ENCODE measurements around the gene TMEM221.

Gene TMEM221

DNA sequence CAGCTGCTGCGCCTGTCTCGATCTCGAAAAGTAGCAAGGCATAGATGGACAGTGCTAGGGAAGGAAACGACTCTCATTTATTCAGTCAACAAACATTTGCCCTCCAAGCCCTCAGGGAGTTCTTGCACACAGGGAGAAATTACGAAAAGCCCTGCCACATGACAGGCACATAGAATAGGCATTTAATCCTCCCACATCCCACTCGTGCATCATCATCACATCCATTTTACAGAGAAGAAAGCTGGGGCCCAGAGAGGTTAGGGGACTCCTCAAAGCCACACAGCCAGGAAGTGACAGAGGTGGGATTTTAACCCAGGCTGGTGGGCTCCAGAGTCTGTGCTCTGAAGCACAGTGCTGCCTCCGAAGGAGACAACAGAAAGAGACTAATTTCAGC lies 11.6 kb downstream of the TMEM221 start:
- no peak for DNase-seq

DNA sequence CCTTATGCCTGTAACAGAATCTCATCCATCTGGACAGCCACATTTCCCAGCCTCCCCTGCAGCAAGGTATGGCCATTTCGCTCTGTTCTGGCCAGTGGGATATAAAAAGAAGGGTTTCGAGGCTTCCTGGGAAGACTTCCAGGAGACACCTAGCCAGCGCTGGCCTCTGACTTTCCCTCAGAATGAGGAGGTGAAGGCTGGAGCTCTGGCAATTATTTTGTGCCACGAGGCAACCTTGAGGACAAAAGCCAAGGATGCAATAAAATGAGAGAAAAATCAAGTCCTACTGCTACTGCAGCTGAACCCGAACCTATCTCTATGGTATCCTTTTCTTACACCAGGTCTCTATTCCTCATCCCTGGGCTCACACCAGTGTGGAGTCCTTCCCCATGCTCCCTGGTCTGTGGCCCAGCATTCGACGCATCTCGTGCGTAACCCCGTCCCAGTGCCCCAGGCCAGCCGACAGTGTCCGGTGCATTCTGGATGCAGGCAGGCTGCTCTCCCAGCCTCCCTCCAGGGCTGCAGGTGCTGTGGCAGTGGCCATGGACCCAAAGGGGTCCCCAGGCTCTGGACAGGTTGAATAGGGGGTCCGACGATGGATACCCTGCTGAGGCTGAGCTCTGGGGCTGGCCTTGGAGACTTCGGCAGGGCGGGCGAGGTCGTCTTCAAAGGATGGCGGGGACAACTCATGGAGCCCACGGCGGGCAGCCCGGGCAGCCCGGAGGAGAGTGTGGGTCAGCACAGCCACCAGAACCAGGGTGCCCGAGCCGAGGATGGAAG lies 12.2 kb downstream of the TMEM221 start:
- DNase-seq, result no peak

GRCh38 chr19:17435218-17435617 lies 13.2 kb downstream of the TMEM221 start:
- no peak for DNase-seq

DNA sequence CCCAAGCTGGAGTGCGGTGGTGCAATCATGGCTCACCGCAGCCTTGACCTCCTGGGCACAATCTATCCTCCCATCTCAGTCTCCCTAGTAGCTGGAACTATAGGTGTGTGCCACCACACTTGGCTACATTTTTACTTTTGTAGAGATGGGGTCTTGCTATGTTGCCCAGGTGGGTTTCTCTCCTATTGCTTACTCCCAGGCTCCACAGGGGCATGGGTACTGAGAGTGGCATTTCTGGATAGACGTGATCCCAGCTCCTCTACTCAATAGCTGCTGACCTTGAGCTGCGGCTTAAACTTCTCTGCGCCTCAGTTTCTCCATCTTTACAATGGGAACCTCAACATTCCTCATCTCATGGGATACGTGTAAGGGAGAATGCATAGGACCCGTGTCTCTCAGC lies 17.1 kb downstream of the TMEM221 start:
- no peak for DNase-seq

- no peak for DNase-seq
Measured at GRCh38 chr19:17429641-17430113, 18.8 kb downstream of the TMEM221 start.

GRCh38 chr19:17424743-17425365 lies 23.6 kb downstream of the TMEM221 start:
- DNase-seq, result no peak

GRCh38 chr19:17423429-17424208 lies 24.8 kb downstream of the TMEM221 start:
- DNase-seq, result no peak

- no peak for DNase-seq
Measured at GRCh38 chr19:17421942-17422341, 26.5 kb downstream of the TMEM221 start.

- DNase-seq, result no peak
Measured at GRCh38 chr19:17420475-17420924, 28.0 kb downstream of the TMEM221 start.

GRCh38 chr19:17419621-17420474 lies 28.6 kb downstream of the TMEM221 start, which contains the start of gene MVB12A:
TSS of gene MVB12A (plus strand) at chr19:17420047. CDS start at chr19:17420136, 89 bp downstream.
- peak; percentile 65 for DNase-seq

DNA sequence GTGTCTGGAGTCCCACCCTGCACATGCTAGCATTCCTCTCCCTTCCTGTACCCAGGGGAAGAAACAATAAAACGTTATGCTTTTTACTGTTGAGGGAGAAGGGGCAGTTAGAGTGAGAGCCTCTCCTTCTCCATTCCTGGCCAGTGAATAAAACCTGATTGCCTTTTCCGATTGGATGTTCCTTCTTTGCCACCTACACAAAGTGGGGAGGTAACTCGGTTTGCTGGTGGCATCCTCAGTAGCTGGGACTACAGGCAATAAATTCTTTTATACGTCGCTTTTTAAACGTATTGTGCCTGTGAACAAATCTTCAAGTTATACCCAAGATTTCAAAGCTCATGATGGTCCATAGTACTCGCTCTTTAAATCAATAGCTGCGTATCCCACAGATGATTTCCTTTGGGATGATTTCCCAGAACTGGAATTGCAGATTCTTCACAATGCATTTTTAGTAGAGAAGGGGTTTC lies 29.3 kb downstream of the TMEM221 start:
- DNase-seq, result no peak

GRCh38 chr19:17418710-17419109 lies 29.8 kb downstream of the TMEM221 start:
- DNase-seq, result no peak

DNA sequence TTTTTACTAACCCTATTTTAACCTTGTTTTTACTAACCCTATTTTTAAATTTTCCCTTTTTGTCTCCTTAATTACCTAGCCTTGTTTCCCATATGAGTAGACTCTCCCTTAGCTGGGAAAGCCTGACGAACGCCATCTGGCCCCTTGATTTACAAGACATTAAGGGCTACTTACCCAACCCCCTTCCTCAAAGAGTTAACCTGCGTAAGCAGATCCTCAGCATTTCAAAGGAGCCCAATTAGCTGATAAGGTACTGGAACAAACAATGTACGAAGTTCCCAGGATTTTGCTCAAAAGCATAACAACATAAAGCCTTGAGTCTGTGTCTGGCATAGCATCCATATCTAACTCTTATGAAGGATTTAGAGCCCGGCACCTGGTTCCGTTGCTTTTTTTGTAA lies 33.3 kb downstream of the TMEM221 start:
- no peak for DNase-seq

DNA sequence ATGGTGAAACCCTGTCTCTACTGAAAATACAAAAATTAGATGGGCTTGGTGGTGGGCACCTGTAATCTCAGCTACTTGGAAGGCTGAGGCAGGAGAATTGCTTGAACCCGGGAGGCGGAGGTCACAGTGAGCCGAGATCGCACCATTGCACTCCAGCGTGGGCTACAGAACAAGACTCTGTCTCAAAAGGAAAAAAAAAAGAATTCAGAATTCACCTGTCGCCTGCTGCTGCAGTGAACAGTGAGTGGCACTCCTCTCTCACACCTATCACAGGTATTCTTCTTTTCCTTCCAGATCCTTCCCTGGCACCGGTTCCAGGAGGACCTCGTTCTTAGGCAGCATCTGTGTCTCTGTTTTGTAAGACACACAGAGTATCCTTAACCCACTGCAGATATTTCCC lies 34.4 kb downstream of the TMEM221 start:
- DNase-seq, result no peak

- no peak for DNase-seq
Measured at GRCh38 chr19:17411801-17412200, 36.7 kb downstream of the TMEM221 start.

GRCh38 chr19:17409990-17410389 lies 38.5 kb downstream of the TMEM221 start:
- no peak for DNase-seq

GRCh38 chr19:17406887-17407196 lies 41.6 kb downstream of the TMEM221 start:
- DNase-seq, result no peak

DNA sequence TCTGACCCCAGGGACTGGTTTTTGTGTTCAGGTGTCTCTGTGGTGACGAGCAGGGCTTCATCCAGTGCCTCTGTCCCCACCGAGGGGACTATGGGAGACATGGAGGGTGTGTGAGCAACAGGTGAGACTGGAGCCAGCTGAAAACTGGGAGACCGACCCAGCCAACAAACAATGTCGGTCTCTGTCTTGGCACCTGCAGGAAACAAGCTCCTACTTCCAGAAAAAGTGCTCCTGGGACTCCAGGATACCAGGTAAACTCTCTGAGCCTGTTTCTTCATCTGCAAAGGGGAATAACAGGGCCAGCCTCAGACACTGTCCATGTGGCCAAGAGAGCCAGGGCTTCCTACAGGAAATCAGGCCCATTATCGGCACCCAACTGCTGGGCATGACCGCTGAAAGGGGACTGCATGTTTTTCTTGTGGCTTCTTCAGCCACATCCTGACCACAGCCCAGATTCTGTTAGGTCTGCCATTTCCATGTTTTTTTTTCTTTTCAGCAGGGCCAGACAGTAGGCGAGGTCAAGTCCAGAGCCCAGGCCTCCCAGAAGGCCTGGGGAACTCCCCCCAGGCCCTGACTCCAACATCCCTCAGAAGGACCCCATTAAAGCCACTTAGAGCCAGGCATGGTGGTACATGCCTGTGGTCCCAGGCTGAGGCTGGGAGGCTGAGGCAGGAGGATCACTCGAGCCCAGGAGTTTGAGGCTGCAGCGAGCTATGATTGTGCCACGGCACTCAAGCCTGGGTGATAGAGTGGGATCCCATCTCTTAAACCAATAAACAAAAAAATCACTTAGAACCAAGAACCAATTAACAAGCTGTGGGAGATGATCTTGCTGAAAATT lies 42.2 kb downstream of the TMEM221 start:
- no peak for DNase-seq

- no peak for DNase-seq
Measured at GRCh38 chr19:17405250-17406045, 43.0 kb downstream of the TMEM221 start, which contains the start of gene BST2. TSS of gene BST2 (minus strand) at chr19:17405630. CDS start at chr19:17405575, 55 bp downstream.

DNA sequence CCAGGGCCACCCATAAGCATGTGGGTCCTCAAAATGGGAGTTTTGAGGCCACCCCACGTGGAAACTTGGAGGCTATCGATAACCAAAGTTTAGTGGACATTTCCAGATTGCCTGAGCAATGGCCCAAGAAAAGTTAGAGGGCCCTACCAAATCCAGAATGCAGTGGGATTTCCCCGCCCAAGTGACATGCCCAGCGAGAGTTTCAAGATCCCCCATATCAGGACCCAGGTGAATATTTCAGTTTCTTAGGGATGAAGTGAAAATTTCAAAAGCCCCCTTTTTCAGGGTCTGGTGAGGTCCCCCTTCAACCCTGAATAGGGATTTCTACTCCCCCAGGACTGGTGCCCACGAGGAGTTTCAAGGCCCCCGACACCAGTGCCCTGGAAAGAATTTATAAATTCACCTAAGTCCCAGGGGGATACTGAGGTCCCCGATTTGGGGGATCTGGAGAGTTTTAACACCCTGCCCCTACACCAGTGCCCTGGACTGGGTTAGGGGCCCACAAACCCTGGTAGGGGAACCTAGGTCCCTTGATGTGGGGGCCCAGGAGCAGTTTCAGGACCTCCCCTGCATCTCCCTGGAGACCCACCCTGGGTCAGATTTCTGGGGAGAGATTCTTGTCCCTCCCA lies 43.7 kb downstream of the TMEM221 start:
- DNase-seq, result no peak

Data from NCI-H187 treated with DMSO at 0.1 percent for 48 hours (cell line).